ENCODE data around the gene VPS54.
"Not testable (repeated sequence)": the region's sequence is repeated elsewhere in the genome, so short reads cannot be mapped to it uniquely, and the experiment has no call there.

Gene VPS54

GRCh38 chr2:63866009-63866709 is 153.1 kb downstream of the VPS54 start:
- DNase-seq: no peak

- DNase-seq: no peak
These were observed 153.9 kb downstream of the VPS54 start for GRCh38 chr2:63865159-63865799.

DNA sequence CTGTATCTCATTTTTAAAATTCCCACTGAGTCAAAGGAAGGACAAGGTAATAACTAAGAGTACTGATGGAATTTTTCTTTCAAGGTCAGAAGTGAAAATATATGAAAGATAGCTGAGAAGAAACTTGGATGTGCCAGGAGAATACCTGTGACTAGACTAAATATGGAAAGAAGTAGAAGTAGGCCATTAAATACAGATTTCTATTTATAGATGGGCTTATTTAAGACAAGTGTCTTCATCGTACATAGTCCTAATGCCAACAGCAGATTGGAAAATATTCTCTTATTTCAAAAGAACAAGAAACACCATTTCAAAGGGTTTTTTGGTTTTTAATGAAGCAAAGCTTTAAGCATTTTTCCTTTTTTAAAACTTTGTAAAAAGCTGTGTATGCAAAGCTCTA is 155.5 kb downstream of the VPS54 start:
- no peak for DNase-seq

DNA sequence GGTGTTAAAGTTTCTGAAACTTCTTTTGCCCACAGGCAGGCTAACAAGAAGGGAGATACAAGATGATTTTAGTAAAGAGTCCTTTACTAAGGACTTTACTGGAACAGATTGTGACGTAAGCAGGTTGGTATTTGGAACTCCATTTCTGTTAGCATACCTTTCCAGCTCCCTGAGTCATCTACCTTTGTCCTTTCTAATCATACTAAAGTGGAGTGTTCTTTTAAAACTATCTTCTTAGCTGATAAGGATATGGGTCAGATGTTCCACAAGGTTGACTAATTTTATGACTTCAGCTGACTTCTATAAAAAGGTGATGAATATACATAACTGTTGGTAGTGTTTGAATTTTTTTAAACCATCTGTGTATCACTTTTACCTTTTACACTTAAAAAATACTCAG is 156.4 kb downstream of the VPS54 start:
- DNase-seq: no peak

GRCh38 chr2:63861220-63861822 is 157.9 kb downstream of the VPS54 start:
- peak in 1 of 2 experiments; percentile 66 for DNase-seq

GRCh38 chr2:63858291-63858690 is 160.9 kb downstream of the VPS54 start:
- no peak for DNase-seq

GRCh38 chr2:63856303-63856603 is 163.0 kb downstream of the VPS54 start:
- DNase-seq: no peak

DNA sequence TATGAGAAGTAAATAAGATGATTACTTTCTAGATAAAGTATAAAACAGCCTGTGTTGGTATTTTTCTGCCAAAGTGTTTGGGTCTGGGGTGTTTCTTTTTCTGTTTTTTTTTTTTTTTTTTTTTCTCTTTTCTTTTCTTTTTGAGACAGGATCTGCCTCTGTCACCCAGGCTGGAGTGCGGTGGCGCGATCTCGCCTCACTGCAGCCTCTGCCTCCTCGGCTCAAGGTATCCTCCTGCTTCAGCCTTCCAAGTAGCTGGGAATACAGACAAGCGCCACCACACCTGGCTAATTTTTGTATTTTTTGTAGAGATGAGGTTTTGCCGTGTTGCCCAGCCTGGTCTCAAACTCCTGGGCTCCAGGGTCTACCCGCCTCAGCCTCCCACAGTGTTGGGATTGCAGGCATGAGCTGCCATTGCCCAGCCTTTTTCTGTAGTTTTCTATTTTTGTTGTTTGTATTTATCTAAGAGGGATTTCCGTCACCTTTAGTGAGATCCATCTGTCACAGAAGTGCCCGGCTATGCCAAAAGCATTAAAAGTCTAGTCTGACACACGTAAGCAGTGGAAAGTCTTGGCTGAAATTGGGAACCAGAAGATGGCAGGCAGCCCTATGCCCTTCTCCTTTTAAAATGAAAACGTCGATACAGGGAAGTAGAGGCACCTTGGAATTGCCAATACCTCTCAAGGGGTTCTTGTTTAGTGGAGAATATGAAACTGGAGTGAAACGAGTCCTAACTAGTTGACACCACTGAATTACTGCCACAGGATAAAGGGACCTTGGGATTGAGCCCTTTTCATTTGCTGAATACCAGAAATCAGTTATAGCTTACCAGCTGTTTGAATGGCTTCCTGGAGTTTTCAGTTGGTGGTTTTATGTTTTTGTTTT is 163.6 kb downstream of the VPS54 start:
- DNase-seq: no peak

- no peak for DNase-seq
These were observed 165.5 kb downstream of the VPS54 start for GRCh38 chr2:63853527-63854310.

- DNase-seq: no peak
These were observed 167.4 kb downstream of the VPS54 start for GRCh38 chr2:63851691-63852311.

GRCh38 chr2:63850649-63851048 is 168.6 kb downstream of the VPS54 start:
- no peak for DNase-seq

GRCh38 chr2:63850204-63850571 is 169.0 kb downstream of the VPS54 start:
- no peak for DNase-seq

DNA sequence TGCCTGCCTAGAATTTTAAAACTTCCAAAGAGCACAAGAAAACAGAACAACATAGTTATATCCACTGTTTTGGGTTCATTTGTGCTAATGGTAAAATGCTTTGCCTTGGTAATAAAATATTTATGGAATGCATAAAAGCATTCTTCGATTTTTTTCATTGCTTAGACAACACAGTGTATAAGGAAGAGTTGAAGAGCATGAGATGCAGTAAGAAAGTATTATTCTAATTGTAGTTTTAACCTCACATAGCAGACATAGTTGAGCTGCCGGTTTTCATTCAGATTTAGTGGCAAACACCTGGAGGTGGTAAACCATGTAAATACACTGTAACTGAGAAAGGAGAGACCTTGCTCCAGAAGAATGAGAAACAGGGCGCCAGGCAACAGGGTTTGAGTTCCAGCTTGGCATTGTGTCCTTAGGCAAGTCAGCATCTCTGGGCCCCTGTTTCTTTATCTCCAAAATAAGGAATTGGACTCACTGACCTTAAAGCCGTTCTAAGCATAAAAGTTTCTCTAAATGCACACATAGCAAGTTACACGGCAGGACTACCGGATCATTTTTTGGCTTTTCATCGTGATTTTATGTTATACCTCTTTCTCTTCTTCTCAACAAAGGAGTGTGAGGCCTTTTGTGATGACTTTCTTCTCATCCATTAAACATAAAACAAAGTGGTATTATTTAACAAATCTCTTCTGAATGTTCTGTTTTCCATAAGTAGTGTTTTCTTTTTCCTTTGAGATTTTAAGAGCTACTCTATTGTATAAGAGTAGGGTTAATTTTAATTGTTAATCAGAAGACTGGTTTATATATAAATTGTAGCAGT is 169.6 kb downstream of the VPS54 start:
- peak in 1 of 2 experiments; percentile 20 for DNase-seq

GRCh38 chr2:63847571-63847970 is 171.7 kb downstream of the VPS54 start:
- DNase-seq: not testable (repeated sequence)

- no peak for DNase-seq
These were observed 172.7 kb downstream of the VPS54 start for GRCh38 chr2:63846487-63846886.

- no peak for DNase-seq
These were observed 173.4 kb downstream of the VPS54 start for GRCh38 chr2:63845866-63846265.

DNA sequence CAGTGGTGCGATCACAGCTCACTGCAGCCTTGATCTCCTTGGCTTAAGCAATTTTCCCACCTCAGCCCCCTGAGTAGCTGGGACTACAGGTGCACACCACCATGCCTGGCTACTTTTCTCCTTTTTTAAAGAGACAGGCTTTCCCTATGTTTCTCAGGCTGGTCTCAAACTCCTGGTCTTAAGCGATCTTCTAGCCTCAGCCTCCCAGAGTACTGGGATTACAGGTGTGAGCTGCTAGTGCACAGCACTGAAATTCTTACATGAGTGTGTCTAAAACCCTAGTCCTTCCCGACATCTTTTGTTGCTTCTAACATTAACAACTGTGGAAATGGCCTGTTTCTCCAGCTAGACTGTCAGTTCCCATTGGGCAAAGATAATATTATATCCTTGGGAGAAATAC is 174.6 kb downstream of the VPS54 start:
- no peak for DNase-seq

- DNase-seq: no peak
These were observed 175.4 kb downstream of the VPS54 start for GRCh38 chr2:63843791-63844190.

DNA sequence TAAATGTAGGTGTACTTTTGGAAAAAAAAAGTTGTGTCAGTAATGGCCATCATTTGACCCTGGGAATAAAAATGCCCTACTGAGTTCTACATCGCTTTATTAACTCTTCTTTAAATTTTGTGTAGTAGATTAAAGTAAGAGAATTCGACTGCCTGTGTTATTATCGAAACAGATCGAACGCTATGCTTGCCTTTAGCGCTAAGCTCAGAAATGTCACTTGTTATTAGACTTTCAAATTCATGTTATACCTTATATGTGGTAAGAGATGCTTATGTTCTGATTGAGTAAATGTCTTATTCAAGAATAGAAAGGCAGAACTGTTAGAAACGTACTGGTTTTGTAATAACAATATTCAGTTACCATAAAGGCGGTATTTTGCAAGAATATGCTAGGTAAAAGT is 176.1 kb downstream of the VPS54 start:
- no peak for DNase-seq

GRCh38 chr2:63842149-63843061 is 176.8 kb downstream of the VPS54 start:
- DNase-seq: peak; percentile 38 to 50
